ENCODE data around the gene RBM20.

GRCh38 chr10:110644598-110645462, 694 bp downstream of the RBM20 start:
- TF ChIP-seq ZNF776 (CRISPR knock-in tag; IDR thresholded peaks at IDR 0.05) (no peak), ZBTB21 (CRISPR knock-in tag; IDR thresholded peaks at IDR 0.05) (no peak)
